ENCODE data around the gene TSHR. TPM values are rescaled to one million over a fixed set of nuclear protein-coding genes. Genes with fewer than 3 reads are reported as not detected.
"Not testable (repeated sequence)": the region's sequence is repeated elsewhere in the genome, so short reads cannot be mapped to it uniquely, and the experiment has no call there.

The TSHR gene
- total RNA-seq, 1 donor from 2014 or later, result not detected

DNA sequence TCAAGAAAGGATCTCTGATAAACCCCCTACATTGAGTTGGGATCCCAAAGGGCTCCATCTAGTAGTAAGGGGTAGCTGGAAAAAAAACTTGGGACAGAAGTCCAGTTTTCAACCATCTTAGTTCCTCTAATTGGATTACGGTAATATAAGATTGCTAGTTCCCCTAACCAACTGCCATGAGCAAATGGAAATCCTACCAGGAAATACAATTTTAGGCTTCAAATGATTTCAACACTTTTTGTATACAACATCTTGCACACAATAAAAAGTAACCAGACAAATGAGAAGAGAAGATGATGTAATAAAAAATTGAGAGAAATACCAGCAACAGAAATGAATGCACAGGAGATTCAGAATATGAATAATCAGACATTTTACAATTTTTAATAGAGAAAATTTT, 73.0 kb downstream of the TSHR start:
- Mint-ChIP-seq H3K27me3 (peaks cover 19% of the 10 kb centered on the region), H3K4me1 (no peaks in the 10 kb centered on the region), H3K36me3 (ENCODE audit: low read depth) (no peaks in the 10 kb centered on the region), H3K9me3 (no peaks in the 10 kb centered on the region), H3K4me3 (no peak overlapping the region), H3K27ac (no peak overlapping the region)
- ATAC-seq (ENCODE audit: low read depth) (no peak), DNase-seq (no peak)
- intact Hi-C loops (cut with micrococcal nuclease), result no loop called here
- ChIA-PET POLR2A (no interaction called here), CTCF (no interaction called here)
- TF ChIP-seq, protein P1, sequence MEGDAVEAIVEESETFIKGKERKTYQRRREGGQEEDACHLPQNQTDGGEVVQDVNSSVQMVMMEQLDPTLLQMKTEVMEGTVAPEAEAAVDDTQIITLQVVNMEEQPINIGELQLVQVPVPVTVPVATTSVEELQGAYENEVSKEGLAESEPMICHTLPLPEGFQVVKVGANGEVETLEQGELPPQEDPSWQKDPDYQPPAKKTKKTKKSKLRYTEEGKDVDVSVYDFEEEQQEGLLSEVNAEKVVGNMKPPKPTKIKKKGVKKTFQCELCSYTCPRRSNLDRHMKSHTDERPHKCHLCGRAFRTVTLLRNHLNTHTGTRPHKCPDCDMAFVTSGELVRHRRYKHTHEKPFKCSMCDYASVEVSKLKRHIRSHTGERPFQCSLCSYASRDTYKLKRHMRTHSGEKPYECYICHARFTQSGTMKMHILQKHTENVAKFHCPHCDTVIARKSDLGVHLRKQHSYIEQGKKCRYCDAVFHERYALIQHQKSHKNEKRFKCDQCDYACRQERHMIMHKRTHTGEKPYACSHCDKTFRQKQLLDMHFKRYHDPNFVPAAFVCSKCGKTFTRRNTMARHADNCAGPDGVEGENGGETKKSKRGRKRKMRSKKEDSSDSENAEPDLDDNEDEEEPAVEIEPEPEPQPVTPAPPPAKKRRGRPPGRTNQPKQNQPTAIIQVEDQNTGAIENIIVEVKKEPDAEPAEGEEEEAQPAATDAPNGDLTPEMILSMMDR (IDR thresholded peaks at IDR 0.05), result no peak

DNA sequence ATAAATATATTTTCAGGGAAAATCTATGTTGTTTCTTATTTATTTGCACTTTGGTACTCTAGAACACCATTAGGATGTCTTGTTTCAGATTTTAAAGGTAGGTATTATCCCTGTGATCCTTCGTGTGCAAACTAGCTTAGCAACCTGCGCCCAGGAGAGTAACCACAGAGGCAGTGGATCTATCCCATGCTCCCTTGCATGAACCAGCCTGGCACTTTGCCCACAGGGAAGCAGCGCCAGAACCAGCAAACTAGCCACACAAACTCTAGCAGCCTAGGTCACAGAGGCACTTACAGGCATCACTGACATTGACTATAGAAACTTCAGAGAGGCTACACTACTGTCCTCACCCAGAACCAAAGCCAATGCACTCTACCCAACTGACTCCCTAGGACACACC, 76.1 kb downstream of the TSHR start:
- ChIA-PET POLR2A (no interaction called here), CTCF (no interaction called here)
- Mint-ChIP-seq H3K9me3 (peaks cover 6% of the 10 kb centered on the region), H3K36me3 (ENCODE audit: low read depth) (no peaks in the 10 kb centered on the region), H3K4me3 (no peak overlapping the region), H3K27me3 (peaks cover 14% of the 10 kb centered on the region), H3K27ac (no peak overlapping the region), H3K4me1 (no peaks in the 10 kb centered on the region)
- DNase-seq (no peak), ATAC-seq (ENCODE audit: low read depth) (no peak)
- intact Hi-C loops (cut with micrococcal nuclease), result no loop called here
- TF ChIP-seq, protein P1 (IDR thresholded peaks at IDR 0.05), result no peak

DNA sequence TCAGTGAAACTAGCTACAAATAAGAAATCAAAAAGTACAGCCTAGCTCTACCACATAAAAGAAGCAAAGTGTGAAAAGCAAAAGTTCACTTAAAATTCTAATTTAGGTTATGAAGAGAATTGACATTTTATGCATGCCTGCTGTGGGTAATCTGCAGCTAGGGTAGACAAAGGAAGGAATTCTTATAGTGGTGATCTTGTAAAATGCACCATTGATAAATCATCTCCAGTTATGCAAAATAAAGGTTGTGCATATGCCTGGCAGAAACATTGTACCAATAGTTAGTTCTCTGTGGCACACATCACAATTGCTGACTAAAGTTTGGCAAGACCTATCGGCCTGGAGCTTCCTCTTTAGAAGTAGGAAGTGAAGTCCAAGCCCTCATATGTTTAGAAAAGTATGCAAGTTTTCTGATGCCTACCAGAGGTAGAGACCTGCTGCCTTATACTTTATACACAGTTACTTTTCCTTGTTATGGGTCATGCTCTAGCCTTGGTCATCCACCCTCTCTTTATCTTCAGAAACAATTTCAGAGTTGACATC, 78.3 kb downstream of the TSHR start:
- intact Hi-C loops (cut with micrococcal nuclease), result no loop called here
- no peak overlapping the region for H3K4me3 Mint-ChIP-seq
- TF ChIP-seq, protein P1 (IDR thresholded peaks at IDR 0.05), result no peak
- peaks cover 6% of the 10 kb centered on the region for H3K9me3 Mint-ChIP-seq
- ATAC-seq (ENCODE audit: low read depth) (no peak), DNase-seq (no peak)
- H3K4me1 Mint-ChIP-seq, result no peaks in the 10 kb centered on the region
- H3K27me3 Mint-ChIP-seq, result peaks cover 14% of the 10 kb centered on the region
- H3K27ac Mint-ChIP-seq, result no peak overlapping the region
- ChIA-PET POLR2A (interaction anchor here (0.7 kb wide), 1 partner anchor 461 kb away, joined by 4 read pairs; no protein-coding TSS in a partner anchor), CTCF (no interaction called here)
- no peaks in the 10 kb centered on the region for H3K36me3 Mint-ChIP-seq (ENCODE audit: low read depth)

DNA sequence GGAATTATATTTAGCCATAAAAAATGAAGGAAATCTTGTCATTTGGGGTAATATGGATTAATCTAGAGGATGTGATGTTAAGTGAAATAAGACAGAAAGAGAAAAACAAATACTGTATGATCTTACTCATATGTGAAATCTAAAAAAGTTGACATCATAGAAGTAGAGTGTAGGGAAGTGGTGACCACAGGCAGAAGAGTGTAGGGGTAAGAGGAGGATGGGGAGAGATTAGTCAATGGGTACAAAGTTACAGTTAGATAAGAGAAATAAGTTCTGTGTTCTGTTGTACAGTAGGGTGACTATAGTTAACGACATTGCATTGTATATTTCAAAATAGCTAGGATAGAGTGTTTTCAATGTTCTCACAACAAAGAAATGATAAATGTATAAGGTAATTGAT, 87.0 kb downstream of the TSHR start:
- Mint-ChIP-seq H3K4me3 (no peak overlapping the region), H3K9me3 (peaks cover 15% of the 10 kb centered on the region), H3K4me1 (no peaks in the 10 kb centered on the region), H3K36me3 (ENCODE audit: low read depth) (no peaks in the 10 kb centered on the region), H3K27ac (no peak overlapping the region), H3K27me3 (peaks cover 5% of the 10 kb centered on the region)
- TF ChIP-seq, protein P1 (IDR thresholded peaks at IDR 0.05), result no peak
- ATAC-seq (ENCODE audit: low read depth), result no peak
- no peak for DNase-seq
- CTCF ChIA-PET, result no interaction called here
- POLR2A ChIA-PET, result no interaction called here
- intact Hi-C loops (cut with micrococcal nuclease), result no loop called here

DNA sequence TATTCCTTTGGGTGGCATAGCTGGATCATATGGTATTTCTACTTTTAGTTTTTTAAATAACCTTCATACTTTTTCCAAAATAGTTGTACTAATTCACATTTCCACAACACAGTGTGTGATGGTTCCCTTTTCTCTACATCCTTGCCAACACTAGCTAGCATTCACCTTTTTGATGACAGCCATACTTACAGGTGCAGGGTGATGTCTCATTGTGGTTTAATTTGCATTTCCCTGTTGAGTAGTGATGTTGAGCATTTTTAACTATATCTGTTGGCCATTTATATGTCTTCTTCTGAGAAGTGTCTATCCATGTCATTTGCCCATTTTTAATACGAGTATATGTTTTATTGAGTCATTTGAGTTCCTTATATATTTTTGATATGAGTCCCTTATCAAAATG, 96.1 kb downstream of the TSHR start:
- no peak overlapping the region for H3K27ac Mint-ChIP-seq
- TF ChIP-seq, protein P1 (IDR thresholded peaks at IDR 0.05), result no peak
- DNase-seq (no peak), ATAC-seq (ENCODE audit: low read depth) (no peak)
- POLR2A ChIA-PET, result no interaction called here
- H3K27me3 Mint-ChIP-seq, result no peaks in the 10 kb centered on the region
- H3K4me3 Mint-ChIP-seq, result no peak overlapping the region
- no peaks in the 10 kb centered on the region for H3K36me3 Mint-ChIP-seq (ENCODE audit: low read depth)
- H3K9me3 Mint-ChIP-seq, result peaks cover 14% of the 10 kb centered on the region
- H3K4me1 Mint-ChIP-seq, result no peaks in the 10 kb centered on the region
- intact Hi-C loops (cut with micrococcal nuclease), result no loop called here
- CTCF ChIA-PET, result no interaction called here

DNA sequence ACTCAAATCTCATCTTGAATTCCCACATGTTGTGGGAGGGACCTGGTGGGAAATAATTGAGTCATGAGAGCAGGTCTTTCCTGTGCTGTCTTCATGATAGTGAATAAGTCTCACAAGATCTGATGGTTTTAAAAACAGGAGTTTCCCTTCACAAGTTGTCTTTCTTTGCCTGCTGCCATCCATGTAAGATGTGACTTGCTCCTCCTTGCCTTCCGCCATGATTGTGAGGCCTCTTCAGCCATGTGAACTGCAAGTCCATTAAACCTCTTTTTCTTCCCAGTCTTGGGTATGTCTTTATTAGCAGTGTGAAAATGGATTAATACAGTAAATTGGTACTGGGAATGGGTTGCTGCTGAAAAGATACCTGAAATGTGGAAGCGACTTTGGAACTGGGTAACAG, 98.6 kb downstream of the TSHR start:
- H3K4me1 Mint-ChIP-seq; H3K4me3 Mint-ChIP-seq; H3K27ac Mint-ChIP-seq; DNase-seq; CTCF ChIA-PET; H3K27me3 Mint-ChIP-seq; H3K36me3 Mint-ChIP-seq (ENCODE audit: low read depth); POLR2A ChIA-PET; ATAC-seq (ENCODE audit: low read depth); intact Hi-C loops (cut with micrococcal nuclease): not testable (repeated sequence)
- H3K9me3 Mint-ChIP-seq, result peaks cover 14% of the 10 kb centered on the region
